ENCODE results near the gene LCN15.
"Not testable (repeated sequence)": the region's sequence is repeated elsewhere in the genome, so short reads cannot be mapped to it uniquely, and the experiment has no call there.

LCN15 gene

DNA sequence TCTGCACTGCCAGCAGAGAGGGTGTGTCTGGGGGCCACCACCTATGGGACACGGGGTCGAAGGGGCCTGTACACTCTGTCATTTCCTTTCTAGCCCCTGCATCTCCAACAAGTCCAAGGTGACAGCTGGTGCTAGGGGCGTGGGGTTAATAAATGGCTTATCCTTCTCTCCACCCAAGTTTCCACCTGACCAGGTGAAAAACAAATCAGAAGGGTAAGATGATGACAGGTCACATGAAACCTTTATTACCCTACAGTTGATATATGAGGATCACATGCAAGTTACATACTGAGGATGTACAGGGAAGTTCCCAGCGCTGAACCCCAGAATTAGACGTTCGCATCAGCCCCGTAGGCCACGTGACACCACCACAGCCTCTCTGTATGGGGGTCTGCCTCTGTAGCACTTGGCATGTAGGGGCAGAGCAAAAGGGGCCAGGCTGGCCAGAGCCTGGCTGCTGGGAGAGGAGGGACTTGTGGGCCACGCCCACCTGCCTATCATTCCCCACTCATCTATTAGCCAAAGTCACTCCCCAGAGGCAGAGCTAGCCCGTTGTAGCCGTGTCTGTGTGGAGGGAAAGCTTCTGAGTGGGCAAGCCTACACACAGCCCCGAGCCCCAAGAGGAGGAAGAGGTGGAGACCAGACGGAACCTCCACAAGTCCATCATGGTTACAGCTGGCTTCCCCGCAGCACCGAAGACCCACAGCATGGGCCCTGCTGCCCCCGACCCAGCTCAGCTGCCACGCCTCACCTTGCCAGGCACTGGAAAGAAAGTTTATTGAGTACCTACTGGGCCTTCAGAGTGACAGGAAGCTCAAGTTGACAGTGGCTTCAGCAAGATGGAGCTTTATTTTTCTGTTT lies 29.0 kb upstream of the LCN15 start:
- DNase-seq = no peak

DNA sequence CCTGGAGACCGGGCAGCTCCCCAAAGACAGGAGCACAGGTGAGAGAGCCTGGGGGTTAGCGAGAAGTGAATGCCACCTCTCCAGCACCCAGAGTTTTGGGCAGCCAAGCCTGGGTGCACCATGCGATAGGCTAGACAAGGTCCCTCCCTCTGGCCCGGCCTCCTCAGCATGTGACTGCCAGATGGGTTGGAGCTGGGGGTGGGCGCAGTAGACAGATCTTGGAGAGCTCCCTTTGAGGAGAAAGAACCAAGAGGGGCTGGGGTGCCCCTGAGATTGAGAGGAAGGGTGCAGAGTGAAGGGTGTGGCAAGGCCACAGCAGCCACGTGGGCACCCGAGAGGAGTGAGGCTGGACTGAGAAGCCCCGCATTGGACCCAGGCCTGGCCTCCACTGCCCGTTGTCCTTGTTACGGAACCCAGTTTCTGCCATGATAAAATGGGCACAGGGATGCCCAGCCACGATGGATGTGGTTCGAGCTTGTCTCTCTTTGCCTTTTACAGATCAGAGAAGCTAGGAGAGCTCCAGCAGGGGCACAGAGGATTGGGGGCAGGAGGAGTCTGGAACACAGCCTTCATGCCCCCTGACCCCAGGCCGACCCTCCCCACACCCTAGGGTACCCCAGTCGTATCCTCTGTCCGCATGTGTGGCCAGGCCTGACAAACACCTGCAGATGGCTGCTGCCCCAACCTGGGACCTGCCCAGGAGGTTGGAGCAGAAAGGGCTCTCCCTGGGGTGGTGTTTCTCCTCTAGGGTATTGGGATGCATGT lies 28.2 kb upstream of the LCN15 start:
- DNase-seq = no peak

DNA sequence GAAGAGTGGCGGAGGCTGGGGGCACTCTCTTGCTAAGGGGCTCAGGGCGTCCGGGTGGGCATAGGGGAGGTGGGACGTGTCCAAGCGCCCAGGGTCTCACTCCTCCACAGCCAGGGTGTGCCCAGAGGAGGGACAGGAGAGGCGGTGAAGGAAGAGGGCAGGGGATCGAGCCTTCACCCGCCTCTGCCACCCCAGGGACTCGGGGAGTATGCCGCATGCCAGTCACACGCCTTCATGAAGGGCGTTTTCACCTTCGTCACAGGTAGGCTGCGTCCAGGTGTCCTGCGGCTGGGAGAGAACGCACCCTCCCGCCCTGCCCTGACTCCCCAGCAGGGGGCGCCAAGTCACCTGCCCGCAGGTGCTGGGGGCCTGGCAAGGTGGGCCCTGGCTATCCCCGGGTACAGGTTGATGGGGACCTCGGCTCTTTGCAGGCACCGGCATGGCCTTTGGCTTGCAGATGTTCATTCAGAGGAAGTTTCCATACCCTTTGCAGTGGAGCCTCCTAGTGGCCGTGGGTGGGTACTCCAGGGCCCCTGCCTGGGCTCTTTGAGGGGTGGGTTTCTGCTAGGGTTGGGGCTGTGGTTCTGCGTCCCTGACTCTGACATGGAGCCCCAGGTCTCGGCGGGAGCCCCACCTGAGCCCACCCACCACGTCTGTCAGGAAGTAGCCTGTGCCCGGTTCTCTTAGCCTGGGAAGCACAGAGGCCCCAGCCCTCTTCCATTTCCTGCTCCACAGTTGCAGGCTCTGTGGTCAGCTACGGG lies 27.4 kb upstream of the LCN15 start:
- peak; percentile 62 for DNase-seq

DNA sequence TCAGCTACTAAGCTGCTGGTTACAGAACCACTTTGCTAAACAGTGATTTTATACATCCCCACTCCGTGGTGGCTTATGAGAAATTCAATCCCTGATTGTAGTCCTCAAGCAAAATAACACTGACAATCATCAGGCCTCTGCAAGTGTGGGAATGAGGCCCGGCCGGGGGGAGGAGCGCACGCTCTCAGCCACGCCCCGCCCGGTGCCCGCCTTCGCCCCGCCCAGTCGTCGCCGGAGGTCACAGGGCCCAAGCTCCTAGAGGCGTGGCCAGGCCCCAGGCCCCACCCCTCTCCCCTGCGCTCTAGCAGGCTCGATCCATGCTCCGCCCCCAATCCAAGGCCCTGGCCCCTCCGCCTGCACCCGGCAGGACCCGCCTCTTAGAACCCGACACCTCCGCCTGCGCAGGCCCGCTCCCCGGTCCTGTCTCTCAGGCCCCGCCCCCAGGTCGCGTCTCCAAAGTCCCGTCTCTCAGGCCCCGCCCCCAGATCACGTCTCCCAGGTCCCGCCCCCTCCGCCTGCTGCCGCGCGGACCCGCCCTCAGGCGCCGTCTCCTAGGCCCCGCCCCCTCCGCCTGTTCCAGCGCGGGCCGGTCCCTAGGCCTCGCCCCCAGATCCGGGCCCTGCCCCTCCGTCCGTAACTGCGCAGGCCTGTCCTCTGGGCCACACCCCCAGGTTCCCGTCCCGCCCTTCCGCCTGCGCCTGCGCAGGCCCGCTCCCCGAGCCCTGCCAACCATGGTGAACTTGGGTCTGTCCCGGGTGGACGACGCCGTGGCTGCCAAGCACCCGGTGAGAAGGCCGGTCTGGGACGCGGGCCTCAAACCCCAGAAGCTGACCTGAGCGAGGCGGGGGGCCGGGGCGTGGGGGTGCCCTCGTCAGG lies 26.6 kb upstream of the LCN15 start, which contains the start of gene TMEM141:
Gene TMEM141, plus strand, starts transcription at position 705 of the 876 bp plus-strand sequence. Its CDS starts 27 bp downstream, at position 732.
- DNase-seq = peak; percentile 98

DNA sequence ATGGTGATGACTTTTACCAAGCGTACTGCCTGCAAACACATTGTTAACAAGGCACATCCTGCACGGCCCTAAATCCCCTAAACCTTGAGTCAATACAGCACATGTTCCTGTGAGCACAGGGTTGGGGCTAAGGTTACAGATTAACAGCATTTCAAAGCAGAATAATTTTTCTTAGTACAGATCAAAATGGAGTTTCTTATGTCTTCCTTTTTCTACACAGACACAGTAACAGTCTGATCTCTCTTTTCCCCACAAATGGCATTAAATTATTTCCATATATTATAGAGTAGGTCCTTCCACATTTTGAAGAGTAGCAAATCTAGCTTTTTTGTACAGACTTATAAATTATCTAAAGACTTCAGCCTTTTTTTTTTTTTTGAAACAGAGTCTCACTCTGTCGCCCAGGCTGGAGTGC lies 25.2 kb upstream of the LCN15 start:
- no peak for DNase-seq

DNA sequence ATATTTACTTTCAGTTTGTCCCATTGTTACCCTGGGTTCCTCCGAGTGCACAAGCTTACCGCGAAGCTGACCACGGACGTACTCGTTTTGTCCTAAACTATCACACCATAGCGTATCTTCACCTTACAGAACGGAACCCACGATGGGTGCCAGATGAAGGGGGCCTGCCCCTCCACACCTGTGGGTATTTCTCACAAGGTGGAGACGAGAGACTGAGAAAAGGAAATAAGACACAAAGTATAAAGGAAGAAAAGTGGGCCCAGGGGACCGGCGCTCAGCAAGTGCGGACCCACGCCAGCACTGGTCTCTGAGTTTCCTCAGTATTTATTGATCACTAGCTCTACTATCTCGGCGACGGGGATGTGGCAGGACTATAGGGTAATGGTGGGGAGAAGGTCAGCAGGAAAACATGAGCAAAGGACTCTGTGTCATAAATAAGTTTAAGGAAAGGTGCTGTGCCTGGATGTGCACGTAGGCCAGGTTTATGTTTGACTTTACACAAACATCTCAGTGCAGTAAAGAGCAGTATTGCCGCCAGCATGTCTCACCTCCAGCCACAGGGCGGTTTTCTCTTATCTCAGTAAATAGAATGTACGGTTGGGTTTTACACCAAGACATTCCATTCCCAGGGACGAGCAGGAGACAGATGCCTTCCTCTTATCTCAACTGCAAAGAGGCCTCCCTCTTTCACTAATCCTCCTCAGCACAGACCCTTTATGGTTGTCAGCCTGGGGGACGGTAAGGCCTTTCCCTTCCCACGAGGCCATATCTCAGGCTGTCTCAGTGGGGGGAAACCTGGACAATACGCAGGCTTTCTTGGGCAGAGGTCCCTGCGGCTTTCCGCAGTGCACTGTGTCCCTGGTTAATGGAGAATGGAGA lies 24.6 kb upstream of the LCN15 start:
- not testable (repeated sequence) for DNase-seq

DNA sequence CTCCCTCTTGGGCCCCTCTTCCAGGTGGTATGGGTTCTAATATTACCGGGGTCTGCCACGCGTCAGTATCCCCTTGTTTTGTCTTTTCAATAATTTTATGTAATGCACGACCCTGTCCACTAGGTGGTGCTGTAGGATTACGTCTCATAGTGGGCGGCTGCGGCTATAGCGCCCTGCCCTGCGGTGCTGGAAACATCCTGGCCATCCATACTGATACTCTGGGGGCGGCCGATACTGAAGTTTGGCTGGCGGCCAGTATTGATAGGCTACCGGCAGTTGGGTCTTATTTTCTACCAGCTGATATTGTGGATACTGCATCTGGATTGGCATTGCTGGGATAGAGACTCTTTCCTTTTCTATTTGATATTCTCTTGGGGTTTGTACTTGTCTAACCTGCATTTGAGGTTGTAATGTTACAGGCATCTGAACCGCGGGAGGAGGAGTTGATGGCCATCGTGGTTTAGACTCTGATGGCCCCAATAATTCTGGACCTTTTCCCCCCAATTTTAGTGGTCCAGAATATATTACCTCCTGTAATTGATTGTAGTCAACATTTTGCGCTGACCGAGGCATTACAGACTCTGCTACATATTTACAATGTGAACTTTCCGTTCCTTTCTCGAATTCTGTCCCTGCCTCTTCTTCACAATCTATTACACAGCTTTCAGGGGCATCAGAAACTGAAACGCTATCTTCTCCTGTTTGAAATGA lies 23.5 kb upstream of the LCN15 start:
- DNase-seq = no peak

DNA sequence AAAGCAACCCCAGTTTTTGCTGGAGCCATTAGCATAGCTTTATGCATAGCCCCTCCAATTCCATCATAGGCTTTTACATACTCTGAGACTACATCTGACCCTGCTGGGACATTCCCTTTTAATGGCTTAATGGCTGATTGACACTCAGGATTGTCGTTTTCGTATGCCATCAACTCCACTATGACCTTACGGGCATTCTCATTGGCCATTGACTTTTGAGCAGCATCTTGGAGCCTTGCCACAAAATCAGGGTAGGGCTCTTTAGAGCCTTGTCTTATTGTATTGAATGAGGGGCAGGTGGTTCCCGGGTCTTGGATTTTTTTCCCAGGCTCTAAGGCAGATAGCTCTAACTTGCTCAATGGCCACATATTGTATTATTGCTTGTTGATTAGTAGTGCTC lies 22.7 kb upstream of the LCN15 start:
- not testable (repeated sequence) for DNase-seq

DNA sequence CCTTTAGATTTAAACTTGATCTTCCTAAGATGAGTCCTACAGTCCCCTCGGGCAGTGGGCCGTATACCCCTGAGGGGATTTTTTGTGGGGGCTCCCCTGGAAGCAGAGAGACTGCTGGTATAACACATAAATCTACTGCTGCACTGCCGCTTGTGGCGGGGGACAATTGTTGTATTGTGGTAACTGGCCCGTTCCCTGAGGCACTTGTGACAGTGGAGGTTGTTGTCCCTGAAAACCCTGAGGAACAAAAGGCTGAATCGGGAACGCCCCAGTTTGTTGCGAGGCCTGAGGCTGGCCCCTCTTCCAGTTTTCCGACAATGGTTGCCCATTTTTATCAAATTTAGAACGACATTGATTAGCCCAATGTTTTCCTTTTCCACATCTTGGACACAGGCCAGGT lies 22.1 kb upstream of the LCN15 start:
- DNase-seq = no peak

DNA sequence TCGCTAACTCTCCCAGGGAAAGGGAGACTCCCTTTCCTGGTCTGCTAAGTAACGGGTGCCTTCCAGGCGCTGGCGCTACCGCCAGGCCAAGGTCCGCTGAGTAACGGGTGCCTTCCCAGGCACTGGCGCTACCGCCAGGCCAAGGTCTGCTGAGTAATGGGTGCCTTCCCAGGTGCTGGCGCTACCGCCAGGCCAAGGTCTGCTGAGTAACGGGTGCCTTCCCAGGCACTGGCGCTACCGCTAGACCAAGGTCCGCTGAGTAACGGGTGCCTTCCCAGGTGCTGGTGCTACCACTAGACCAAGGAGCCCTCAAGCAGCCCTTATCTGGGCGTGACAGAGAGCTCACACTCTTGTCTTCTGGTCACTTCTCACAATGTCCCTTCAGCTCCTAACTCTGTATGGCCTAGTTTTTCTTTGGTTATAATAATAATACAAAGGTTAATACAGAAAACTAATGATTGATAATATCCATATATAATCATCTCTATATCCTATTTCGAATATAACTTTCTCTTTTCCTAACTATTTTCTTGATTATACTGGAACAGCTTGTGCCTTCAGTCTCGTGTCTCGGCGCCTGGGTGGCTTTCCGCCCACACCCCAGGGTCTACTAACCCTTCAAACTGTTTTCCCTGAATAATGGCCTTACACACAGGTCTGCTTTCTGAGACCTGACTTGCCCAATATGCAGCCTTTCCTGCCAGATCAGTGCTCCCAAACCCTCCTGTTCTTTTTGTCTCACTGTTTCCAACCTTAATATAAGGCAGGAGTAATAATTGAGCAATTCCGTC lies 21.4 kb upstream of the LCN15 start:
- not testable (repeated sequence) for DNase-seq

DNA sequence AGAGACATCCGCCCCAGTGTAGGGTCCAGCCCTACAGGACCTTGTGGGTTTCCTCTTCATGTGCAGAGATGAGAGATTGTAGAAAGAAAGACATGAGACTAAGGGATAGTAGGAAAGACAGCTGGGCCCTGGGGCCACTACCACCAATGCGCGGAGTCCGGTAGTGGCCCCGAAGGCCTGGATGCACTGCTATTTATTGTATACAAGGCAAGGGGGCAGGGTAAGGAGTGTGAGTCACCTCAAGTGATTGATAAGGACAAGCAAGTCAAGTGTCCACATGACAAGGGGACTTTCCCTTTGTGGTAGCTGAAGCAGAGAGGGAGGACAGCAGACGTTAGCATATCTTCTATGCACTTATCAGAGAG lies 20.7 kb upstream of the LCN15 start:
- no peak for DNase-seq

DNA sequence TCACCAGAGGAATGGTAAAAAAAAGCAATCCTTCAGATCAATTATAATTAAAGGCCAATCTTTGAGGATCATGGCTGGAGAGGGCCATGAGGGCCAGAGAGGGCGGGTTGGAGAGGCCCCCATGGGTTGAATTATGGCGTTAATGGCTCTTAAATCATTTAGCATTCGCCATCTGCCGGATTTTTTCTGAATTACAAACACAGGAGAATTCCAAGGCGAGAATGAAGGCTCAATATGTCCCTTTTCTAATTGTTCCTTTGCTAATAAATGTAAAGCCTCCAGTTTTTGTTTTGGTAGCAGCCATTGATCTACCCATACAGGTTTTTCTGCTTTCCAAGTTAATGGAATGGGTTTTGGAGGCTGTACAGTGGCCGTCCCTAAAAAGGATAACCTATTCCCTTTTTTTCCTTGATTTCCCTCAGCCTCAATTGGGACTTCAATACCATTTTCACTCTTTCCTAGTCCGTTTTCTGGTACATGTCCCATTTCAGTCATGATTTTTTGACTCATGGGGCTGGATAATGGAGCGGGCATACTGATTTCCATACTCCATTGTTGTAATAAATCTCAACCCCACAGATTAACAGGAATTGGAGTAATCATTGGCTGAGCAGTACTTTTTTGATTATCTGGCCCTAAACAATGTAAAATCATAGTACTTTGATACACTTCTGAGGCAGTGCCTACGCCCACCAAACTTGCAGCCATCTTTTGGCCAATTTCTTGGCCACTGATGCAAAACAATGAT lies 20.1 kb upstream of the LCN15 start:
- DNase-seq = no peak

DNA sequence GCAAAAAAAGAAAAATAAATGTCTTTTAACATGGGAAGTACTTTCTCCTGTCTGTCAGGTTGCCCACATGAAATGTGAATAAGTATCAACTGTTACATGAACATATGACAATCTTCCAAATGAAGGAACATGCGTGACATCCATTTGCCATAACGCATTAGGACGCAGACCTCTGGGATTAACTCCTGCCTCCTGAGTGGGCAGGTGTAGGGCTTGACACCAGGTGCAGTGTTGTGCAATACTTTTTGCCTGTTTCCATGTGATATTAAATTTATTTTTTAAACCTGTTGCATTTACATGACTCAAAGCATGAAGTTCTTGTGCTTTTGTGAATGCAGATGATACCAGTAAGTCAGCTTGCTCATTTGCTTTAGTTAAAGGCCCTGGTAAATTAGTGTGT lies 18.1 kb upstream of the LCN15 start:
- DNase-seq = no peak

DNA sequence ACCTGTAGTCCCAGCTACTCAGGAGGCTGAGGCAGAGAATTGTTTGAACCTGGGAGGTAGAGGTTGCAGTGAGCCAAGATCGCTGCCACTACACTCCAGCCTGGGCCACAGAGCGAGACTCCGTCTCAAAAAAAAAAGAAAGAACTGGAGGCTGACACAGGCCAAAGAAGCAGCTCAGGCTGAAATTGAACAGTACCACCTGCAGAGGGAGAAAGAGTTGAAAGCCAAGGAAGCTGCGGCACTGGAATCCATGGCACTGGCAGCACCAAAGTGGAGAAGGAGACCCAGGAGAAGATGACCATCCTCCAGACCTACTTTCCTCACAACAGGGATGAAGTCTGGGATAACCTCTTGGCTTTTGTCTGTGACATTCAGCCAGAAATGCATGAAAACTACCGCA lies 15.5 kb upstream of the LCN15 start:
- DNase-seq = no peak

DNA sequence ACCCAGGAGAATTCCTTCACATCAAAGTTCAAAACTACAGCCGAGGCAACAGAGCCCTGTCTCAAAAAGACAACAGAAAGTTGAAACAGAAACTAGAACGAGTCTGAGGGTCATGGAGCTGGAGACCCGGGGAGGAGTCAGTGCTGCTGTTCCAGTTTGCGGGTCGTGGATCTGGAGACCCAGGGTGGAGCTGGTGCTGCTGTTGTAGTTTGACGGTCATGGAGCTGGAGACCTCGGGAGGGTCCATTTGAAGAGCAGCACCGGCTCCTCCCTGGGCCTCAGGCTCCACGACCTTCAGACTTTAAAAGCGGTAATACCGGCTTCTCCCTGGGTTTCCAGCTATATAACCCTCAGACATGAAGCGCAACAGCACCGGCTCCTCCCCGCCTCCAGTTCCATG lies 13.0 kb upstream of the LCN15 start:
- no peak for DNase-seq

DNA sequence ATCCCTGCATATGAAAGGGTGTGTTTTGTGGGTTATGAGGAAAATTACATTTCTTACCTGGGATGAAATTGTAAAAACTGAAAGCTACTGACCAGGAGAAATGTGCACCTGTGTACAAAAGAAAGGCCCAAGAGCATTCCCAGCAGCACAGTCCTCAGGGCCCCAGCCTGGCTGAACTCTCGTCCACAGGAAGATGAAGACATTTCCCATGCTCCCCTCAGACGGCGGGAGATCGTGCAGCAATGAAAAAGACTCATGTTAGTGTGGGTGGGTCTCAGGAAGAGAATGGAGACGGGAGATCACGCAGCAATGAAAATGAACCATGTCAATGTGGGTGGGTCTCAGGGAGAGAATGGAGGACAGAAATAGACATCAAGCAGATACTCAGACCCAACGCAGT lies 12.6 kb upstream of the LCN15 start:
- no peak for DNase-seq

DNA sequence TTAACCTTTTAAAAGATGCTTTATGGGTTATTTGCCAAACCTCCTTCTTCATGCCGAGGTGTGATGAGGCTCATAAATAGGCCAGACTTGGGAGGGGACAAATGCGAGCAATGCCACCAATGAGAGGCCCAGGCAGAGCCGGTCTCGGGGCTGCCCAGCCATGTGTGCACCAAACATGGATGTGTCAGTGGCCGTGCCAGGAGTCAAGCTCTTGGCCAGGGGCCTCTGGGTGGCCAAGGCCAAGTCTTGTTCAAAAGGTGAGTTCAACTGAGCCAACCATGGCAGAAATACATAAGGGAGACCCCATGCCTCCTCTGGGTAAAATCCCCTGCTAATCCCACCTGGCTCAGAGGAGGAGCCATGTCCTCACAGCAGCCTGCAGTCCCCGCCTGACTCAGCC lies 10.9 kb upstream of the LCN15 start:
- DNase-seq = no peak

DNA sequence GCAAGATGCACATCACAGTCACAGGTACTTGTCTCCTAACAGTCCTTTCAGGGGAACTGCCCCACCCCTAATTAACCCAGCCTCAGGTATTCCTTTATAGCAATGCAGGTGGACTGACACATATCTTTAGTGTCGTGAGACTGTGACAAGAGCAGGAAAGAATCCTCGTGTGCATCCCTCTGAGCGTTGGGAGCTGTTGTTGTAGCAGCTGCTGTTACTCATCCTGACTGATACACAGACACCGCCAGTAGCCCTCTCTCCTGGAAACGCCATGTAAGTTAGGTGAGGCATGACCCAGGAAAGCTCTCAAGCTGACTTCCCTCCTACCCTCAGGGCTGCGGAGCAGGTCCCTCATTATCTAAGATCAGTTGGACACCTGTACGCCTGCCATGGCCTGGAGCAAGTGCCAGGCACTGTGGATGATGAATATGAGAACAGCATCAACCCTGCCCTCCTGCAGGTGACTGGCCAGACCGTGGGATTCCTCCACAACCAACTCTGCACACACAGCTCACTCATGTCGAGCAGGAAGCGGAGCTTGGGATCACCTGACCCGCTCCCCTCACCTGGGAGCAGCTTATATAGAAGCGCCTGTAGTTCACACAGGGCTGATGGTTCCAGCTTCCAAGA lies 10.2 kb upstream of the LCN15 start:
- no peak for DNase-seq
